Measurements from ENCODE around the gene PDCL2.

DNA sequence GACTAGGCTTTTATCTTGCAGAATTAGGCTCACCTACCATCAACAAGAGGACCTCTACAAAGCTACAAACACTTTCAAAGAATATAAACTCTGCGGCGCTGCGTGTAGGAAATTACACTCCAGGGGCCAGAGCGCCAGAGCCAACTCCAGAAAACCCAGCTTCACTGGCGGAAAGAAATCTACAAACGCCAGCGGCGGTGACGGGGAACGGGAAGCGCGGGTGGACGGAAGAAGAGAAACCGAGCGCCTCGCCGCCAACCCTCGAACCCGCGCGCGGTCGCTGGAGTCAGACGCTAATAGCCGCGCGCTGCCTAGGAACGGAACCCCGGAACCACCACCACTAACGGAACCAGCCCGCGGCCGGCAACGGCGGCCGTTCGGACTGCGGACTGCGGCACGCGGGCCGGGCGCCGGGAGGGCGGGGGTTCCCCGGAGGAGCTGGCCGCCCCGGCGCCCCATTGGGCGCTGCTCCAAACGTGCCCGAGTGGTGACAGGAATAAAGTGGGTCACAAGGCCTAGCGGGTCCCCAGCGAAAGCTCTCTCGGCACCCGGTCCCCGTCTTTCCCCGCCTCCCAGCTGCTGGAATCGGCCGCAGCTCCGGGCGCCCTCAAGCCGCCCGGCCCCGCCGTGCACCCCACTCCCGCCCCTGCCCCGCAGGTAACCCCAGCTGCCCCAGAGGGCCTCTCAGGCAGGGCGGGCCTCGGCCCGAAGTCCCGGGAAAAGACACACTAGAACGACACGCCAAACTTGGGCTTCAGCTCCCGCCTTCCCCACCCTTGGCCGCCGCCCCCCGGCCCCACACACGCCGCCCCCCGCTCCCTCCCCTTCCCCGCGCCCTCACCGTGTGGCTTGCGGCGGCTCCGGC, 46.2 kb downstream of the PDCL2 start:
- TF ChIP-seq RAD21 (conservative IDR thresholded peaks at IDR 0.05): no peak
- TF ChIP-seq, protein P1, sequence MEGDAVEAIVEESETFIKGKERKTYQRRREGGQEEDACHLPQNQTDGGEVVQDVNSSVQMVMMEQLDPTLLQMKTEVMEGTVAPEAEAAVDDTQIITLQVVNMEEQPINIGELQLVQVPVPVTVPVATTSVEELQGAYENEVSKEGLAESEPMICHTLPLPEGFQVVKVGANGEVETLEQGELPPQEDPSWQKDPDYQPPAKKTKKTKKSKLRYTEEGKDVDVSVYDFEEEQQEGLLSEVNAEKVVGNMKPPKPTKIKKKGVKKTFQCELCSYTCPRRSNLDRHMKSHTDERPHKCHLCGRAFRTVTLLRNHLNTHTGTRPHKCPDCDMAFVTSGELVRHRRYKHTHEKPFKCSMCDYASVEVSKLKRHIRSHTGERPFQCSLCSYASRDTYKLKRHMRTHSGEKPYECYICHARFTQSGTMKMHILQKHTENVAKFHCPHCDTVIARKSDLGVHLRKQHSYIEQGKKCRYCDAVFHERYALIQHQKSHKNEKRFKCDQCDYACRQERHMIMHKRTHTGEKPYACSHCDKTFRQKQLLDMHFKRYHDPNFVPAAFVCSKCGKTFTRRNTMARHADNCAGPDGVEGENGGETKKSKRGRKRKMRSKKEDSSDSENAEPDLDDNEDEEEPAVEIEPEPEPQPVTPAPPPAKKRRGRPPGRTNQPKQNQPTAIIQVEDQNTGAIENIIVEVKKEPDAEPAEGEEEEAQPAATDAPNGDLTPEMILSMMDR (IDR thresholded peaks at IDR 0.05; ENCODE audit: poor library complexity, severe bottlenecking): no peak
- peak; percentile 78 for TF ChIP-seq MXI1 (conservative IDR thresholded peaks at IDR 0.05; ENCODE audit: poor library complexity, severe bottlenecking)
- no peak for TF ChIP-seq POLR2AphosphoS5 (IDR thresholded peaks at IDR 0.05)
- TF ChIP-seq EP300 (conservative IDR thresholded peaks at IDR 0.05; ENCODE audit: poor library complexity, severe bottlenecking): no peak
- TF ChIP-seq TAF1 (IDR thresholded peaks at IDR 0.05; ENCODE audit: low read depth): no peak
- TF ChIP-seq, protein P2, sequence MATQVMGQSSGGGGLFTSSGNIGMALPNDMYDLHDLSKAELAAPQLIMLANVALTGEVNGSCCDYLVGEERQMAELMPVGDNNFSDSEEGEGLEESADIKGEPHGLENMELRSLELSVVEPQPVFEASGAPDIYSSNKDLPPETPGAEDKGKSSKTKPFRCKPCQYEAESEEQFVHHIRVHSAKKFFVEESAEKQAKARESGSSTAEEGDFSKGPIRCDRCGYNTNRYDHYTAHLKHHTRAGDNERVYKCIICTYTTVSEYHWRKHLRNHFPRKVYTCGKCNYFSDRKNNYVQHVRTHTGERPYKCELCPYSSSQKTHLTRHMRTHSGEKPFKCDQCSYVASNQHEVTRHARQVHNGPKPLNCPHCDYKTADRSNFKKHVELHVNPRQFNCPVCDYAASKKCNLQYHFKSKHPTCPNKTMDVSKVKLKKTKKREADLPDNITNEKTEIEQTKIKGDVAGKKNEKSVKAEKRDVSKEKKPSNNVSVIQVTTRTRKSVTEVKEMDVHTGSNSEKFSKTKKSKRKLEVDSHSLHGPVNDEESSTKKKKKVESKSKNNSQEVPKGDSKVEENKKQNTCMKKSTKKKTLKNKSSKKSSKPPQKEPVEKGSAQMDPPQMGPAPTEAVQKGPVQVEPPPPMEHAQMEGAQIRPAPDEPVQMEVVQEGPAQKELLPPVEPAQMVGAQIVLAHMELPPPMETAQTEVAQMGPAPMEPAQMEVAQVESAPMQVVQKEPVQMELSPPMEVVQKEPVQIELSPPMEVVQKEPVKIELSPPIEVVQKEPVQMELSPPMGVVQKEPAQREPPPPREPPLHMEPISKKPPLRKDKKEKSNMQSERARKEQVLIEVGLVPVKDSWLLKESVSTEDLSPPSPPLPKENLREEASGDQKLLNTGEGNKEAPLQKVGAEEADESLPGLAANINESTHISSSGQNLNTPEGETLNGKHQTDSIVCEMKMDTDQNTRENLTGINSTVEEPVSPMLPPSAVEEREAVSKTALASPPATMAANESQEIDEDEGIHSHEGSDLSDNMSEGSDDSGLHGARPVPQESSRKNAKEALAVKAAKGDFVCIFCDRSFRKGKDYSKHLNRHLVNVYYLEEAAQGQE (IDR thresholded peaks at IDR 0.05; ENCODE audit: borderline replicate concordance): no peak
- no peak for TF ChIP-seq EZH2 (IDR thresholded peaks at IDR 0.05; ENCODE audit: borderline replicate concordance, insufficient read depth, low read length, poor library complexity, severe bottlenecking)
- TF ChIP-seq SMC3 (conservative IDR thresholded peaks at IDR 0.05; ENCODE audit: poor library complexity): peak; percentile 36

Data from neural cell (in vitro differentiated cells).